Gastroesophageal sphincter (tissue), 4 donors: ENCODE measurements around the gene SLC5A6. TPM values are rescaled to one million over a fixed set of nuclear protein-coding genes. Genes with fewer than 3 reads are reported as not detected.

Experiments used
- ATAC-seq: fragments of 150-250 bp; one replicate; pipeline ENCODE4 v1.9.1; 2016; ENCODE audit warnings: mild to moderate bottlenecking, moderate library complexity
- H3K27ac ChIP-seq, 4 donors: fragments of 200-600 bp; sonication (generic) in 3 of 4; 1 replicate in 3 of 4; 2 replicates in 1 of 4; pipeline ENCODE4 v1.5.1; 2016 to 2019
- H3K27me3 ChIP-seq: fragments of 200-600 bp; sonication (generic); one replicate; pipeline ENCODE4 v1.5.1; 2019
- H3K36me3 ChIP-seq, 2 donors: fragments of 200-600 bp; sonication (generic); one replicate each; pipeline ENCODE4 v1.5.1; 2019; ENCODE audit warnings: control low read depth in 1 of 2
- H3K4me1 ChIP-seq, 3 donors: fragments of 200-600 bp; sonication (generic); 1 replicate in 2 of 3; 2 replicates in 1 of 3; pipeline ENCODE4 v1.5.1; 2016 to 2019; ENCODE audit warnings: control low read depth in 2 of 3
- H3K4me3 ChIP-seq, 2 donors: fragments of 200-600 bp; sonication (generic); one replicate each; pipeline ENCODE4 v1.5.1; 2019; ENCODE audit warnings: mild to moderate bottlenecking in 1 of 2, moderate library complexity in 1 of 2
- H3K9me3 ChIP-seq, 3 donors: fragments of 200-600 bp; sonication (generic); one replicate each; pipeline ENCODE4 v1.5.1; 2017 to 2019; ENCODE audit warnings: control low read depth in 2 of 3
- CTCF ChIP-seq, 4 experiments: fragments of 200-600 bp in 2 of 4; fragments of 450-650 bp in 2 of 4; sonication (generic) in 1 of 4; IDR thresholded peaks; one replicate each; pipeline ENCODE4 v1.5.1; 2017 to 2019; ENCODE audit warnings: antibody characterized with exemption in 4 of 4, mild to moderate bottlenecking in 2 of 4, moderate library complexity in 2 of 4
- EP300 ChIP-seq: sonication (generic); formaldehyde crosslinking; IDR thresholded peaks from one replicate; pipeline ENCODE4 v1.6.1; 2017; ENCODE audit warnings: antibody characterized with exemption, mild to moderate bottlenecking
- POLR2A ChIP-seq, 2 donors: fragments of 450-650 bp; IDR thresholded peaks; one replicate each; pipeline ENCODE4 v1.6.1; 2017; ENCODE audit warnings: antibody characterized with exemption in 2 of 2, mild to moderate bottlenecking in 2 of 2, moderate library complexity in 1 of 2
- POLR2AphosphoS5 ChIP-seq: sonication (generic); formaldehyde crosslinking; IDR thresholded peaks from one replicate; pipeline ENCODE4 v1.6.1; 2017; ENCODE audit warnings: antibody characterized with exemption
- WGBS, 2 donors: methylation state at CpG; one replicate each; pipeline ENCODE4 v1.1.5; 2018; ENCODE audit warnings: low coverage in 1 of 2; 5-methylcytosine and 5-hydroxymethylcytosine counted together
- total RNA-seq, 4 donors: library from RNA; depleted of rRNA; stranded (reverse); fragments of >200 nt; gene quantifications; one replicate each; pipeline ENCODE4 v1.1.0, GENCODE V29; 2016

SLC5A6 gene
- total RNA-seq, 4 donors from 2014 or later = 8.3 to 16.8 (median 13.5) TPM

GRCh38 chr2:27245116-27245515 is 33.0 kb upstream of the SLC5A6 start:
- no peak for ATAC-seq
- 64 to 74% methylated on average over 4 to 10 of the region's 10 CpGs for WGBS, 2 donors

GRCh38 chr2:27243391-27244130 is 31.5 kb upstream of the SLC5A6 start:
- peaks cover 0 to 60% of the 10 kb centered on the region in 2 donors for H3K36me3 ChIP-seq
- no peaks in the 10 kb centered on the region for H3K9me3 ChIP-seq
- H3K27me3 ChIP-seq = peaks cover 1% of the 10 kb centered on the region
- TF ChIP-seq POLR2AphosphoS5 = no peak
- no peak for TF ChIP-seq CTCF (IDR thresholded peaks at IDR 0.05)
- TF ChIP-seq POLR2A (IDR thresholded peaks at IDR 0.05) = no peak
- no peak for ATAC-seq
- H3K27ac ChIP-seq = no peak overlapping the region
- no peak overlapping the region for H3K4me3 ChIP-seq
- WGBS, 2 donors = 76% methylated on average over 16 of the region's 19 CpGs; no CpG with 5 or more reads in 1 of the 2 donors
- H3K4me1 ChIP-seq = no peaks in the 10 kb centered on the region

More at GRCh38 chr2:27245116-27245515, 33.0 kb upstream of the SLC5A6 start:
- no peak overlapping the region for H3K27ac ChIP-seq
- H3K4me1 ChIP-seq = no peaks in the 10 kb centered on the region
- peaks cover 0 to 45% of the 10 kb centered on the region in 2 donors for H3K36me3 ChIP-seq
- TF ChIP-seq CTCF (IDR thresholded peaks at IDR 0.05) (no peak), EP300 (no peak), POLR2A (IDR thresholded peaks at IDR 0.05) (no peak), POLR2AphosphoS5 (no peak)
- peaks cover 17% of the 10 kb centered on the region for H3K27me3 ChIP-seq
- no peak overlapping the region for H3K4me3 ChIP-seq
- H3K9me3 ChIP-seq = no peaks in the 10 kb centered on the region

GRCh38 chr2:27242614-27242951 is 30.5 kb upstream of the SLC5A6 start:
- Histone ChIP-seq H3K27me3 (no peaks in the 10 kb centered on the region), H3K4me1 (no peaks in the 10 kb centered on the region), H3K4me3 (no peak overlapping the region), H3K9me3 (no peaks in the 10 kb centered on the region), H3K27ac (no peak overlapping the region), H3K36me3 (peaks cover 0 to 70% of the 10 kb centered on the region in 2 donors)
- no peak for ATAC-seq
- WGBS, 2 donors = 89% methylated on average over 4 of the region's 16 CpGs; no CpG with 5 or more reads in 1 of the 2 donors
- TF ChIP-seq POLR2AphosphoS5 (no peak), CTCF (IDR thresholded peaks at IDR 0.05) (no peak), POLR2A (IDR thresholded peaks at IDR 0.05) (no peak), EP300 (no peak)

GRCh38 chr2:27241761-27242613 is 29.9 kb upstream of the SLC5A6 start:
- TF ChIP-seq POLR2AphosphoS5 = no peak
- no peak for TF ChIP-seq POLR2A (IDR thresholded peaks at IDR 0.05)
- no peak for TF ChIP-seq EP300
- TF ChIP-seq CTCF (IDR thresholded peaks at IDR 0.05) = no peak
- no peak overlapping the region for H3K27ac ChIP-seq
- H3K36me3 ChIP-seq = peaks cover 0 to 76% of the 10 kb centered on the region in 2 donors
- no peaks in the 10 kb centered on the region for H3K27me3 ChIP-seq
- no peak for ATAC-seq
- 77% methylated on average over 12 of the region's 24 CpGs; no CpG with 5 or more reads in 1 of the 2 donors for WGBS, 2 donors
- no peaks in the 10 kb centered on the region for H3K4me1 ChIP-seq
- no peaks in the 10 kb centered on the region for H3K9me3 ChIP-seq
- H3K4me3 ChIP-seq = no peak overlapping the region
